HL-60/S4 (cell line): ENCODE results near the gene GMPPA.

ENCODE experiments used
- in situ Hi-C: fragments of 300-500 bp; cut with MboI; formaldehyde crosslinking; loops from 2 replicates; pipeline ENCODE4 v1.14.3; 2022; ENCODE audit warnings: low sequenced_read_pairs

Gene GMPPA

GRCh38 chr2:219484343-219485200 lies 14.1 kb upstream of the GMPPA start:
- in situ Hi-C loops: no loop called here

GRCh38 chr2:219485201-219485580 lies 13.5 kb upstream of the GMPPA start:
- in situ Hi-C loops: no loop called here

- in situ Hi-C loops: no loop called here
Measured at GRCh38 chr2:219486380-219486959, 12.2 kb upstream of the GMPPA start.

- in situ Hi-C loops: no loop called here
Measured at GRCh38 chr2:219488149-219488843, 10.4 kb upstream of the GMPPA start.

GRCh38 chr2:219488844-219489194 lies 9.9 kb upstream of the GMPPA start:
- in situ Hi-C loops: no loop called here

GRCh38 chr2:219489315-219489714 lies 9.4 kb upstream of the GMPPA start:
- in situ Hi-C loops: no loop called here

- in situ Hi-C loops: no loop called here
Measured at GRCh38 chr2:219490186-219490585, 8.5 kb upstream of the GMPPA start.

GRCh38 chr2:219490600-219491130 lies 8.0 kb upstream of the GMPPA start:
- in situ Hi-C loops: no loop called here

- in situ Hi-C loops: no loop called here
Measured at GRCh38 chr2:219491278-219491963, 7.3 kb upstream of the GMPPA start.

GRCh38 chr2:219492575-219492974 lies 6.1 kb upstream of the GMPPA start:
- in situ Hi-C loops: no loop called here

- in situ Hi-C loops: no loop called here
Measured at GRCh38 chr2:219493086-219493485, 5.6 kb upstream of the GMPPA start.

GRCh38 chr2:219494952-219495530 lies 3.6 kb upstream of the GMPPA start:
- in situ Hi-C loops: no loop called here

GRCh38 chr2:219495531-219496122 lies 3.1 kb upstream of the GMPPA start:
- in situ Hi-C loops: no loop called here

GRCh38 chr2:219496247-219496824 lies 2.4 kb upstream of the GMPPA start:
- in situ Hi-C loops: no loop called here

GRCh38 chr2:219496825-219497494 lies 1.7 kb upstream of the GMPPA start:
- in situ Hi-C loops: no loop called here

- in situ Hi-C loops: no loop called here
Measured at GRCh38 chr2:219497495-219498279, 1.0 kb upstream of the GMPPA start.

- in situ Hi-C loops: no loop called here
Measured at GRCh38 chr2:219499058-219499307, 292 bp downstream of the GMPPA start.

- in situ Hi-C loops: no loop called here
Measured at GRCh38 chr2:219499555-219499954, 864 bp downstream of the GMPPA start.

GRCh38 chr2:219500135-219500534 lies 1.4 kb downstream of the GMPPA start:
- in situ Hi-C loops: no loop called here
